AG04449 (cell line): Measurements from ENCODE around the gene FAT1.
A peak's percentile ranks its signal among the peaks of the same experiment; 100 is the strongest.

ENCODE experiments used
- CTCF ChIA-PET: fragments of 350-600 bp; formaldehyde crosslinking; extraction: SDS; loops from one replicate; lab custom pipeline; 2021; ENCODE audit warnings: antibody characterized with exemption; lab: Yijun Ruan, JAX
- POLR2A ChIA-PET: fragments of 400-600, 350-600 bp; formaldehyde crosslinking; extraction: SDS; loops from one replicate; lab custom pipeline; 2020; ENCODE audit warnings: antibody characterized with exemption, inconsistent platforms; lab: Yijun Ruan, JAX
- DNase-seq: peaks from one replicate; pipeline ENCODE4 v3.0.0-alpha.2; 2010; ENCODE audit warnings: low read depth, low spot score
- H3K4me3 ChIP-seq: 2 replicates; pipeline ENCODE4 v1.5.1; 2011; ENCODE audit warnings: low read depth, mild to moderate bottlenecking, control low read depth, low read length
- CTCF ChIP-seq: IDR thresholded peaks from one replicate; pipeline ENCODE4 v1.5.1; 2011; ENCODE audit warnings: mild to moderate bottlenecking, moderate library complexity, low read length, control low read depth, inconsistent platforms; ENCODE audit not compliant: insufficient read depth; ENCODE audit errors: missing control alignments

Gene FAT1

GRCh38 chr4:186726426-186727168 is 2.9 kb upstream of the FAT1 start:
- POLR2A ChIA-PET = interaction anchor here (0.7 to 1.8 kb wide), 5 partner anchors 82 to 205 kb away, joined by 3 to 8 read pairs (median 5); no protein-coding TSS in a partner anchor
- peak overlapping the region; percentile 98 for H3K4me3 ChIP-seq
- DNase-seq = no peak

GRCh38 chr4:186725469-186726425 is 2.1 kb upstream of the FAT1 start:
- ChIA-PET CTCF (interaction anchor here (0.6 to 2.6 kb wide), 37 partner anchors 9 to 883 kb away, joined by 3 to 19 read pairs (median 3); no protein-coding TSS in a partner anchor), POLR2A (interaction anchor here (0.8 to 1.8 kb wide), 4 partner anchors 83 to 206 kb away, joined by 4 to 8 read pairs (median 6); no protein-coding TSS in a partner anchor)
- peak; percentile 90 for TF ChIP-seq CTCF
- peak overlapping the region; percentile 98 for H3K4me3 ChIP-seq
- no peak for DNase-seq

More at GRCh38 chr4:186726426-186727168, 2.9 kb upstream of the FAT1 start:
- CTCF ChIA-PET = interaction anchor here (0.6 to 2.6 kb wide), 25 partner anchors 11 to 882 kb away, joined by 3 to 19 read pairs (median 4); no protein-coding TSS in a partner anchor
- no peak for TF ChIP-seq CTCF

- CTCF ChIA-PET = interaction anchor here (0.7 to 2.6 kb wide), 32 partner anchors 9 to 884 kb away, joined by 3 to 19 read pairs (median 4); no protein-coding TSS in a partner anchor
- H3K4me3 ChIP-seq = peak overlapping the region; percentile 98
- POLR2A ChIA-PET = interaction anchor here (1.3 to 1.5 kb wide), 3 partner anchors 83 to 208 kb away, joined by 4 to 8 read pairs (median 7); no protein-coding TSS in a partner anchor
- no peak for DNase-seq
- TF ChIP-seq CTCF = no peak
These were observed 1.3 kb upstream of the FAT1 start for GRCh38 chr4:186724864-186725468.

- CTCF ChIA-PET = interaction anchor here (1.0 to 2.2 kb wide), 5 partner anchors 54 to 423 kb away, joined by 3 to 8 read pairs (median 5); no protein-coding TSS in a partner anchor
- DNase-seq = no peak
These were observed 605 bp upstream of the FAT1 start for GRCh38 chr4:186724058-186724863.

More at GRCh38 chr4:186724058-186724863, 605 bp upstream of the FAT1 start:
- POLR2A ChIA-PET = interaction anchor here (0.7 to 1.5 kb wide), 6 partner anchors 39 to 883 kb away, joined by 3 to 7 read pairs (median 4); no protein-coding TSS in a partner anchor
- no peak for TF ChIP-seq CTCF
- peak overlapping the region; percentile 98 for H3K4me3 ChIP-seq
